Activated naive CD4-positive, alpha-beta T cell treated with anti-CD3 and anti-CD28 coated beads, Interleukin-2, amount 10 ng/mL, durations not matched to agents 7 days and 5 days (primary cell): Measurements from ENCODE around the gene CYREN.

Experiments used
- CTCF ChIA-PET: fragments of 350-600 bp; sonication (Branson Sonifier 250); formaldehyde crosslinking; loops from one replicate; lab custom pipeline; 2021; ENCODE audit warnings: antibody characterized with exemption; lab: Charles Lee
- DNase-seq: peaks from one replicate; pipeline ENCODE4 v3.0.0-alpha.2; 2020
- H3K27ac Mint-ChIP-seq: one replicate; pipeline ENCODE4 v1.8.0; 2021; ENCODE audit warnings: mild to moderate bottlenecking, moderate library complexity, mixed read lengths
- H3K27me3 Mint-ChIP-seq: one replicate; pipeline ENCODE4 v1.8.0; 2021; ENCODE audit warnings: mild to moderate bottlenecking, mixed read lengths
- H3K36me3 Mint-ChIP-seq: one replicate; pipeline ENCODE4 v1.8.0; 2021; ENCODE audit warnings: mixed read lengths
- H3K4me1 Mint-ChIP-seq: one replicate; pipeline ENCODE4 v1.8.0; 2021; ENCODE audit warnings: mixed read lengths
- H3K4me3 Mint-ChIP-seq: one replicate; pipeline ENCODE4 v1.8.0; 2021; ENCODE audit warnings: mild to moderate bottlenecking, moderate library complexity, mixed read lengths
- H3K9me3 Mint-ChIP-seq: one replicate; pipeline ENCODE4 v1.8.0; 2021; ENCODE audit warnings: mixed read lengths

Gene CYREN

DNA sequence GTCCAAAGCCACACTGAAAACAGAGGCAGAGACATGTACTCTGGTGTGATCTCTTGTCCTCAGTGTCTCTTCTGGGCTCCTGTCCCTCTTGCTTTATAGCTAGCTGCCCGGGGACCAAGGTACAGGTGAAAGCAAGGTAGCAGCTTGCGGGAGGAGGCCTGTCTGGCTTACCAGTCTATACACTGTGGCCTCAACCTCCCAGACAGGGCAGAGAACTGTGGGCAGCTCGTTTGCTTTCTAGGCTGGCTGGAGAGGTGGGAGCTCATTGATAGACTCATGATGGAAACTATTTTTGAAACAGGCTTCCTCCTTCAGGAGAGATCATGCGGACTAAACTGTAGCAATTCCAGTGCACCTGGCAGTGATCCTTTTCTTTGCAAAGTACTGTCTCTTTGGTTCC is 4.6 kb downstream of the CYREN start:
- H3K9me3 Mint-ChIP-seq, result peaks cover 19% of the 10 kb centered on the region
- peaks cover 82% of the 10 kb centered on the region for H3K36me3 Mint-ChIP-seq
- H3K4me3 Mint-ChIP-seq, result no peak overlapping the region
- peaks cover 58% of the 10 kb centered on the region for H3K4me1 Mint-ChIP-seq
- CTCF ChIA-PET, result no interaction called here
- H3K27me3 Mint-ChIP-seq, result no peaks in the 10 kb centered on the region
- no peak for DNase-seq
- no peak overlapping the region for H3K27ac Mint-ChIP-seq

- Mint-ChIP-seq H3K27ac (peak overlapping the region; percentile 33), H3K9me3 (peaks cover 20% of the 10 kb centered on the region), H3K36me3 (peaks cover 90% of the 10 kb centered on the region), H3K4me1 (peaks cover 65% of the 10 kb centered on the region), H3K4me3 (no peak overlapping the region), H3K27me3 (no peaks in the 10 kb centered on the region)
- no peak for DNase-seq
- CTCF ChIA-PET, result interaction anchor here (1.6 to 1.8 kb wide), 2 partner anchors 17 to 178 kb away, joined by 4 to 7 read pairs; partner anchors contain the start of genes AGBL3 and TMEM140
These were observed 6.0 kb downstream of the CYREN start for GRCh38 chr7:135164357-135165061.

DNA sequence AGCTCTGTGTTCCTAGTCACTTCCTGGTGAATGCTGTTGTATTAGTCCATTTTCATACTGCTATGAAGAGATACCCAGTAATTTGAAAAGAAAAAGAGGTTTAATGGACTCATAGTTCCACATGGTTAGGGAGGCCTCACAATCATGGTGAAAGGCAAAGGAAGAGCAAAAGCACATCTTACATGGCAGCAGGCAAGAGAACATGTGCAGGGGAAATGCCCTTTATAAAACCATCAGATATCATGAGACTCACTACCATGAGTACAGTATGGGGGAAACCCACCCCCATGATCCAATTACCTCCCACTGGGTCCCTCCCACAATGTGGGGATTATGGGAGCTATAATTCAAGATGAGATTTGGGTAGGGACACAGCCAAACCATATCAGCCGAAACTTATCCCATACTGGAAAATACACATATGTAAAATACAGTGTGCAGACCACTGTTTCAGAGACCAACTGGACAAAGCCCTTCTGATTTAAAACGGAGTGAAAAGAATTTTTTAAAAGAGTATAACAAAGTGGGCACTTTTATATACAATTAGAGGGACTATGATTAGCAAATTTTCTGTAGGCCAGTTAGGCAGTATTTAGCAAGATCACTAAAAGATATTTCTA is 8.0 kb downstream of the CYREN start:
- Mint-ChIP-seq H3K27me3 (no peaks in the 10 kb centered on the region), H3K9me3 (peaks cover 22% of the 10 kb centered on the region), H3K4me3 (no peak overlapping the region), H3K27ac (no peak overlapping the region), H3K4me1 (peaks cover 51% of the 10 kb centered on the region), H3K36me3 (peaks cover 86% of the 10 kb centered on the region)
- no peak for DNase-seq
- CTCF ChIA-PET, result interaction anchor here (0.6 to 1.3 kb wide), 2 partner anchors 15 to 511 kb away, joined by 3 to 4 read pairs; partner anchors contain the start of gene TMEM140

DNA sequence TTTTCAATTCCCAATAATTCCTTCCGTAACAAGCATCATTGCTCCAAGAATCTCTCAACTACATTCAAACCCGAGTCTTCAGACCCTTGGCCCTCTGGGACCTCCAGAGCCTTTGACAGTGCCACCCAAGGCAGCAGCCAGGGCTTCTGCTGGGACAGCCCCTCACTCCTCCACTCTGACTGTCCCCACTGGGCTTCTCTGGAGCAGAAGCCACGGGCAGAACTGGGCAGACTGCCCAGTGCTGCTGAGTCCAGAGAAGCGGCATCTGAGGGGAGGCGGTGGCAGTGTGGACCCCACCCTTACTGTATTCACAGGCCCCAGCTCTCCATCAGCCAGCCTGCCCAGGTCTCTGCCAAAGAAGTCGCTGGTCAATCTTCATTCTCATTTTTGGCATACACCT is 8.8 kb downstream of the CYREN start:
- peaks cover 42% of the 10 kb centered on the region for H3K4me1 Mint-ChIP-seq
- no peak overlapping the region for H3K27ac Mint-ChIP-seq
- DNase-seq, result no peak
- H3K9me3 Mint-ChIP-seq, result peaks cover 28% of the 10 kb centered on the region
- no peak overlapping the region for H3K4me3 Mint-ChIP-seq
- CTCF ChIA-PET, result interaction anchor here (1.2 to 1.3 kb wide), 2 partner anchors 14 kb away, joined by 4 read pairs; partner anchors contain the start of gene TMEM140
- H3K36me3 Mint-ChIP-seq, result peaks cover 87% of the 10 kb centered on the region
- no peaks in the 10 kb centered on the region for H3K27me3 Mint-ChIP-seq

- H3K9me3 Mint-ChIP-seq, result peaks cover 33% of the 10 kb centered on the region
- no peak overlapping the region for H3K4me3 Mint-ChIP-seq
- no peak for DNase-seq
- peak overlapping the region; percentile 79 for H3K27ac Mint-ChIP-seq
- no peaks in the 10 kb centered on the region for H3K27me3 Mint-ChIP-seq
- H3K4me1 Mint-ChIP-seq, result peaks cover 39% of the 10 kb centered on the region
- peaks cover 87% of the 10 kb centered on the region for H3K36me3 Mint-ChIP-seq
- CTCF ChIA-PET, result interaction anchor here (0.7 to 5.0 kb wide), 4 partner anchors 8 to 174 kb away, joined by 4 to 25 read pairs (median 4); partner anchors contain the start of genes CYREN and TMEM140
These were observed 9.5 kb downstream of the CYREN start for GRCh38 chr7:135160858-135161653.

- H3K27me3 Mint-ChIP-seq, result no peaks in the 10 kb centered on the region
- no peak for DNase-seq
- no peak overlapping the region for H3K4me3 Mint-ChIP-seq
- peaks cover 36% of the 10 kb centered on the region for H3K4me1 Mint-ChIP-seq
- CTCF ChIA-PET, result interaction anchor here (0.7 to 5.0 kb wide), 4 partner anchors 9 to 173 kb away, joined by 4 to 25 read pairs (median 4); partner anchors contain the start of genes CYREN and TMEM140
- H3K9me3 Mint-ChIP-seq, result peaks cover 39% of the 10 kb centered on the region
- H3K36me3 Mint-ChIP-seq, result peaks cover 86% of the 10 kb centered on the region
- H3K27ac Mint-ChIP-seq, result peak overlapping the region; percentile 79
These were observed 10.2 kb downstream of the CYREN start for GRCh38 chr7:135160098-135160857.

DNA sequence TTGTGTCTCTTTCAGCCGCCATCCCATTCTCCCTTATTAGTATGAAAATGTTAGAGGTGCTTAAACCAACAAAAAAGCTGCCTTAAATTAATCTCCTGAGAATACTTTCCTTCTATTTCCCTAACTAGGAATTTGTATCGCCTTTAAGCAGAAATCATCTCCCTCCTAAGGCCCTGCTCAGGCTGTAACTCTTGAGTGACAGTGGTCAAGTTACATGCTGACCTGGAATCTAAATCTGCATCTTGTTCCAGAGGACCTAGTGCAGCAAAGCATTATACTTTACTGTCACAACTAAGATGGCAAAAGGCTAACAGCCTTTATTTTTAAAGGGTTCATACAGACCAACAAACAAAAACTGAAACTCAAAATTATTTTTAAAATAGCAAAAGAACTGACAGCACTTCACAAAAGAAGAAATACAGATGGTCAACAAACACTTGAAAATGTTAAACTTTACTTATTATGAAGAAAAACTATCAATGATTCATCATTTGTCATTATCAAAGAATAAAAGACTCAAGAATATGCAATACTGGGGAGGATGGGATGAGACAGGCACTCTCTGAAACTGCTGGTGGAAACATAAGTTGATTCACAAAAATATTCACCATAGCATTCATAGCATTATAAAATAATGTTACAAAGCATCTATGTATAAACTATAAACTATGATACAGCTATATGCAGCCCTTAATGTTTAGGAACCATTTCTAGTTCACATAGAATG is 11.0 kb downstream of the CYREN start:
- no peak for DNase-seq
- Mint-ChIP-seq H3K27ac (peak overlapping the region; percentile 28), H3K4me3 (no peak overlapping the region), H3K9me3 (peaks cover 46% of the 10 kb centered on the region), H3K27me3 (no peaks in the 10 kb centered on the region), H3K4me1 (peaks cover 36% of the 10 kb centered on the region), H3K36me3 (peaks cover 86% of the 10 kb centered on the region)
- CTCF ChIA-PET, result interaction anchor here (5.0 kb wide), 1 partner anchor 10 kb away, joined by 25 read pairs; the partner anchor contains the start of gene CYREN

- CTCF ChIA-PET, result interaction anchor here (1.1 to 5.0 kb wide), 3 partner anchors 11 to 173 kb away, joined by 3 to 25 read pairs (median 4); partner anchors contain the start of genes AGBL3, CYREN and TMEM140
- Mint-ChIP-seq H3K9me3 (peaks cover 52% of the 10 kb centered on the region), H3K27me3 (no peaks in the 10 kb centered on the region), H3K27ac (peak overlapping the region; percentile 13), H3K4me3 (no peak overlapping the region), H3K36me3 (peaks cover 86% of the 10 kb centered on the region), H3K4me1 (peaks cover 38% of the 10 kb centered on the region)
- DNase-seq, result no peak
These were observed 11.6 kb downstream of the CYREN start for GRCh38 chr7:135158874-135159273.

DNA sequence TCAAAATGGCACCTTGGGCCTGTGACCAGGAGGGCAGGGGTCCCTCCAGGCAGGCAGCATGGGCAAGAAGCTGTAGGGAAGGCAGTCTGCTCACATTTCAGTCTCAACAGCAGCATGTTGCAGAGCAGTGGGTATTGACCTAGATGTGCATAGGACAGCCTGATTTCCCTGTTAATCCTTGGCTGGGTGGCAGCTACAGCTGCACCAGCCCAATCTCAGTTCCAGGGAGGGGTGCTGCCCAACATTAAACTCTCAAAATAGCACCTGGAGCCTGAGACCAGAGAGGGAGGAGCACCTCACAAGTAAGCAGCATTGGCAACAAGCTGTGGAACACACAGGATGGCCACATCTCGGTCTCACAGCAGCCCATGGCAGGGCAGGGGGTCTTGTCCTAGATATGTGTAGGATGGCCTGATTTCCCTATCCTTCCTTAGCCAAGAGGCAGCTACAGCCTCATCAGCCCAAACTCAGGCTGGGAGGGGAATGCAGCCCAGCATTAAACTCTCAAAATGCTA is 12.3 kb downstream of the CYREN start:
- H3K27me3 Mint-ChIP-seq, result no peaks in the 10 kb centered on the region
- peaks cover 90% of the 10 kb centered on the region for H3K36me3 Mint-ChIP-seq
- H3K27ac Mint-ChIP-seq, result no peak overlapping the region
- DNase-seq, result no peak
- H3K4me1 Mint-ChIP-seq, result peaks cover 40% of the 10 kb centered on the region
- H3K9me3 Mint-ChIP-seq, result peaks cover 57% of the 10 kb centered on the region
- no peak overlapping the region for H3K4me3 Mint-ChIP-seq
- CTCF ChIA-PET, result interaction anchor here (1.1 to 5.0 kb wide), 3 partner anchors 10 to 172 kb away, joined by 3 to 25 read pairs (median 4); partner anchors contain the start of genes AGBL3, CYREN and TMEM140

- peaks cover 44% of the 10 kb centered on the region for H3K4me1 Mint-ChIP-seq
- H3K4me3 Mint-ChIP-seq, result no peak overlapping the region
- DNase-seq, result no peak
- H3K27me3 Mint-ChIP-seq, result no peaks in the 10 kb centered on the region
- peaks cover 46% of the 10 kb centered on the region for H3K9me3 Mint-ChIP-seq
- no peak overlapping the region for H3K27ac Mint-ChIP-seq
- H3K36me3 Mint-ChIP-seq, result peaks cover 88% of the 10 kb centered on the region
- CTCF ChIA-PET, result interaction anchor here (5.0 kb wide), 1 partner anchor 13 kb away, joined by 25 read pairs; the partner anchor contains the start of gene CYREN
These were observed 14.2 kb downstream of the CYREN start for GRCh38 chr7:135156290-135156689.

- no peak for DNase-seq
- H3K36me3 Mint-ChIP-seq, result peaks cover 84% of the 10 kb centered on the region
- peaks cover 44% of the 10 kb centered on the region for H3K4me1 Mint-ChIP-seq
- H3K27ac Mint-ChIP-seq, result no peak overlapping the region
- peaks cover 42% of the 10 kb centered on the region for H3K9me3 Mint-ChIP-seq
- CTCF ChIA-PET, result no interaction called here
- H3K4me3 Mint-ChIP-seq, result no peak overlapping the region
- no peaks in the 10 kb centered on the region for H3K27me3 Mint-ChIP-seq
These were observed 15.8 kb downstream of the CYREN start for GRCh38 chr7:135154734-135155133.

GRCh38 chr7:135152442-135152841 is 18.1 kb downstream of the CYREN start:
- no peak overlapping the region for H3K4me3 Mint-ChIP-seq
- H3K4me1 Mint-ChIP-seq, result peaks cover 50% of the 10 kb centered on the region
- peaks cover 68% of the 10 kb centered on the region for H3K36me3 Mint-ChIP-seq
- CTCF ChIA-PET, result no interaction called here
- H3K27me3 Mint-ChIP-seq, result no peaks in the 10 kb centered on the region
- no peak overlapping the region for H3K27ac Mint-ChIP-seq
- no peak for DNase-seq
- peaks cover 40% of the 10 kb centered on the region for H3K9me3 Mint-ChIP-seq
